CD4-positive, alpha-beta T cell treated with Interleukin-15 for 1 hour (primary cell): ENCODE data around the gene RASSF5.
"Not testable (repeated sequence)": the region's sequence is repeated elsewhere in the genome, so short reads cannot be mapped to it uniquely, and the experiment has no call there.

ENCODE experiments used
- DNase-seq: peaks from one replicate; pipeline ENCODE4 v3.0.0-alpha.2; 2020

RASSF5 gene

GRCh38 chr1:206477110-206477509, 30.2 kb upstream of the RASSF5 start:
- DNase-seq, result no peak

DNA sequence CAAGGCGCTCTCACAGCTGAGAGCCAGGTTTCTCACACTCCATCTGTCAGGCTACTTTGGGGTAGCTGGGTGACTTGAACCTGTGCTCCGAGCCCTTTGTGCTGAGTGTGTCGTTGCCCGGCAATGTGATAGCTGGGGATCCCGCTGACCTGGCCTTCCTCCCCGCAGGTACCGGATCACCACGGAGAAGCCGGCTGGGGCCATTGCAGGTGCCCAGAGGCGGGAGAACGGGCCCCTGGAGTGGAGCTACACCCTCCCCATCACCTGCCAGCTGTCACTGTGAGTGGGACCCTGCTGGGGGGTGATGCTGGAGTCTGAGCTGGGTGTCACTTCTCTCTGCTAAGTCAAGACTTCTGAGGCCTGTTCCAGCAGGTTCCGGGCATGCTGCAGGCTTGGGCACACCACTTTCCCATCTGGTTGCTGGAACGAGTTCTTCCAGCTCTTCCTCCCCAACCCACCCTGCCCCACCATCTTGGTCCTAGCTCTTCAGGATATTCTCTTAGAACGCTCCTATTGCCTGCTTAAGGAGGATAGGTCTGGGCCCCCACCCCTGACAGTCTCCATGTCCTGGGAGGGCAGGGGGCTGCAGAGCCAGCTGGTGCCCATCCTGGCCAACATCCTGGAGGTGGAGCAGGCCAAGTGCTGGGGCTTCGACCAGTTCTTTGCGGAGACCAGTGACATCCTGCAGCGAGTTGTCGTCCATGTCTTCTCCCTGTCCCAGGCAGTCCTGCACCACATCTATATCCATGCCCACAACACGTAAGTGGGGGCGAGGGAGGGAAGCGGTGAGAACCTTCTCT, 29.6 kb upstream of the RASSF5 start:
- no peak for DNase-seq

GRCh38 chr1:206478746-206479145, 28.6 kb upstream of the RASSF5 start:
- no peak for DNase-seq

GRCh38 chr1:206479183-206480125, 27.9 kb upstream of the RASSF5 start:
- DNase-seq, result peak; percentile 54

- no peak for DNase-seq
These were observed 27.1 kb upstream of the RASSF5 start for GRCh38 chr1:206480211-206480610.

GRCh38 chr1:206482611-206483010, 24.7 kb upstream of the RASSF5 start:
- DNase-seq, result no peak

GRCh38 chr1:206483864-206484263, 23.5 kb upstream of the RASSF5 start:
- DNase-seq, result not testable (repeated sequence)

- DNase-seq, result no peak
These were observed 22.4 kb upstream of the RASSF5 start for GRCh38 chr1:206484901-206485300.

DNA sequence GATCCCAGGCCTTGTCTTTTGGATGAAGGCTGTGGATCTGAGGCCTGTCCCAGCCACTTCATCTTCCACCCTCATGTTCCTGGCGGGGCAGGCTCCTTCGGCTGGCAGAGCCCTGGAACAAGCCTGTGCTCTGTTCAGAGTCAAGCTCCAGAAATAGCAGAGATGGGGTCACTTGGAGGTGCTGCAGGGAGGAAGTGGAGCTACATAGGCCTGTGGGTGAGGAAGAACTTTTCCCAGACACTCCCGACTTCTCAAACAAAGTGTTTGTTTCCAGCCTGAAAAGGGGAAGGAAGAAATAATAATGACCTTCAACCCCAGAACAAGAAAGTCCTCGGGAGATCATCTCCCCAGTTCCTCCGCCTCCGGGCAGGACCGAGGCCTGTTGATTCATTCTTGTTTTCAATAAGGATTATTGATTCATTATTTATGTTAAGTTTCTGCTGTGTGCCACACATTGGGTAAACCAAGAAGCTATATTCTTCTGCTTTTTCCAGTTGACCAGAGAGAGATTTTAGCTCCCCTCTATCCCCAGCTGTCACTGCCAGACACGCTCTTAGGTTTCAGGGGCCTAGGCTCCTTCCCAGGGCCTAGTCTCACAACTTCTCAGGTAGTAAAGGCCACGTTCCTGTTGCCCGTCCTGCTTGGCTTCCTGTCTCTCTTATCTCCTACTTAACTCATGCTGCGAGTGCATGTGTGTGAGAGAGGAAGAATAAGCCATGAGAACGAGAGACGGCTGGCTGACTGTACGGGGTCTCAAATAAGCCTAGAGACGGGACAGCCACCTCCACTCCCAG, 20.1 kb upstream of the RASSF5 start:
- no peak for DNase-seq

GRCh38 chr1:206487970-206488369, 19.4 kb upstream of the RASSF5 start:
- no peak for DNase-seq

- no peak for DNase-seq
These were observed 18.9 kb upstream of the RASSF5 start for GRCh38 chr1:206488466-206488865.

GRCh38 chr1:206489980-206490770, 17.2 kb upstream of the RASSF5 start:
- peak; percentile 57 for DNase-seq

DNA sequence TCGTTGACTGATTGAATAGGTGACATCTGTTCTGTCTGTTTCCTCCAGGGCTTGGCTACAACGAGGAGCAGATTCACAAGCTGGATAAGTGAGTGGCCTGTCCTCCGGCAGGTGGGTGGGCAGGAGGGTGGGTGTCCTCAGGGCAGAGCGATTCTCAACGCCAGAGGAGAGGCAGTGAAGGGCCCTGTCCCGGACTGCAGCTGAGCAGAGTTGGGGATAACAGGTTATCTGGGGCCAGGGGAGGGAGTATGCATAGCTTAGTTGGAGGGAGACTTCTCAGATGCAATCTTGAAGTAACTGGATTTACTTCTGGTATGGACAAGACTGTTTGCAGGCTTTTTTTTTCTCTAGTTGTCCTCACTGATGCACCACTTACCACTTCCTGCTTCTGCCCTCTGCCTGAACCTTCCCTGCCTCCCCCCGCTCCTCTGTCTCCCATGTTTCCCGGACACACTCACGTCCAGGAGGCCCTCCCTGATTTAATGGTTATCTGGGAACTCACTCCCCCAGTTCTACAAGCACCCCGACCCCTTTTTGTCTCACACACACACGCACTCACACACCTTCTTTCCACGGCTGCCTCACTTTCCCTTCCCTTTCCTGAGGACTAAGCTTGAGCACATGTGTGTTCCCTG, 16.4 kb upstream of the RASSF5 start:
- no peak for DNase-seq

DNA sequence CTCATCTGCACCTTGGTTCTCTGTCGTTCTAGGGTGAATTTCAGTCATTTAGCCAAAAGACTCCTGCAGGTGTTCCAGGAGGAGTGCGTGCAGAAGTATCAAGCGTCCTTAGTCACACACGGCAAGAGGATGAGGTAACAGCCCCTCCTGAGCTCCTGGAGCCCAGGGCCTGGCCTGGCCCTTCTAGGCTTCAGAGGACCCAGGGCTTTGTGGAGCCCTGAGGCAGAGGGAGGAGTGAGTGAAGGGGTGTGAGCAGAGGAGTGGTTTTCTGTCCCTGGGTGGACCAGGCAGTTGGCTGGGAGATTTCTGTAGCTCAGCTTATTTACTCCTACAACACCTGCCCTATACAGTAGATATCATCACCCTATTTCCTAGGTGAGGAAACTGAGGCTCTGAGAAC, 15.7 kb upstream of the RASSF5 start:
- DNase-seq, result no peak

- no peak for DNase-seq
These were observed 14.7 kb upstream of the RASSF5 start for GRCh38 chr1:206492589-206492988.

GRCh38 chr1:206493279-206493678, 14.1 kb upstream of the RASSF5 start:
- DNase-seq, result no peak

DNA sequence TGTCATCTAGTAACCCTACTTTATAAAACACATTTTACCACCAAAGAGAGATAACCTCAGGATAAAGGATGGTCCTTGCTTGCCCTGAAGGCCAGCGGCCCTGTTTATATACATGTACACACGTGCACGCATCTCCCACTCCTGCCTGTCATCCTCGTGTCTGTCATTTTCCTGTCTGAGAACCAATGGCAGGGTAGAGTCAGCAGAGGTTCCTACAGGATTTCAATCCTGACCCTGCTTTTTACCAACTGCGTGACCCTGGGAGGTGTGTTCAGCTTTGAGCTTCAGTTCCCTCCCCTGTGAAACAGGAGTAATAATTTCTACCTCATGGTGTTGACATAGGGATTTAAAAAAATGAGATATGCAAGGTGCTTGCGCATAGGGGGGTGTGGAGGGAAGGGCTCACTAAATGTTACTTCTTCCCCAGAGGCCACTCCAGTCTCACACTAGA, 12.3 kb upstream of the RASSF5 start:
- DNase-seq, result no peak

GRCh38 chr1:206495493-206496046, 11.8 kb upstream of the RASSF5 start:
- DNase-seq, result no peak

DNA sequence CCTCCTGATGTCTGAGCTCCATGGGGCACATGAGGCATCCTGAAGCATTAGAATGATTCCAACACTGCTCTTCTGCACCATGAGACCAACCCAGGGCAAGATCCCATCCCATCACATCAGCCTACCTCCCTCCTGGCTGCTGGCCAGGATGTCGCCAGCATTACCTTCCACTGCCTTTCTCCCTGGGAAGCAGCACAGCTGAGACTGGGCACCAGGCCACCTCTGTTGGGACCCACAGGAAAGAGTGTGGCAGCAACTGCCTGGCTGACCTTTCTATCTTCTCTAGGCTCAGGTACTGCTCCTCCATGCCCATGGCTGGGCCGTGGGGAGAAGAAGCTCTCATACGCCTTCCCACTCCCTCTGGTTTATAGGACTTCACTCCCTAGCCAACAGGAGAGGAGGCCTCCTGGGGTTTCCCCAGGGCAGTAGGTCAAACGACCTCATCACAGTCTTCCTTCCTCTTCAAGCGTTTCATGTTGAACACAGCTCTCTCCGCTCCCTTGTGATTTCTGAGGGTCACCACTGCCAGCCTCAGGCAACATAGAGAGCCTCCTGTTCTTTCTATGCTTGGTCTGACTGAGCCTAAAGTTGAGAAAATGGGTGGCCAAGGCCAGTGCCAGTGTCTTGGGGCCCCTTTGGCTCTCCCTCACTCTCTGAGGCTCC, 11.1 kb upstream of the RASSF5 start:
- no peak for DNase-seq

GRCh38 chr1:206497363-206497762, 10.0 kb upstream of the RASSF5 start:
- no peak for DNase-seq

- no peak for DNase-seq
These were observed 9.6 kb upstream of the RASSF5 start for GRCh38 chr1:206497774-206498173.
